Trophoblast cell (in vitro differentiated cells and primary cell): ENCODE measurements around the gene NT5C2.

Experiments used
- DNase-seq, 2 donors: peaks; one replicate each; pipeline ENCODE4 v3.0.0-alpha.2; 2016
- H2AFZ ChIP-seq: 2 replicates; pipeline ENCODE4 v1.6.1; 2013; ENCODE audit warnings: low read length, moderate library complexity, mild to moderate bottlenecking; ENCODE audit not compliant: insufficient read depth, poor library complexity
- H2AK5ac ChIP-seq: 2 replicates; pipeline ENCODE4 v1.6.1; 2013; ENCODE audit warnings: mild to moderate bottlenecking, low read length
- H2BK120ac ChIP-seq: 2 replicates; pipeline ENCODE4 v1.6.1; 2013; ENCODE audit warnings: low read length, mild to moderate bottlenecking, moderate library complexity; ENCODE audit not compliant: insufficient read depth, poor library complexity
- H2BK12ac ChIP-seq: 2 replicates; pipeline ENCODE4 v1.6.1; 2013; ENCODE audit warnings: mild to moderate bottlenecking, low read length, moderate library complexity
- H2BK5ac ChIP-seq: 2 replicates; pipeline ENCODE4 v1.6.1; 2013; ENCODE audit warnings: low read length, low read depth, moderate library complexity, mild to moderate bottlenecking; ENCODE audit not compliant: poor library complexity
- H3K14ac ChIP-seq: 2 replicates; pipeline ENCODE4 v1.6.1; 2013; ENCODE audit warnings: mild to moderate bottlenecking, low read length
- H3K18ac ChIP-seq: 2 replicates; pipeline ENCODE4 v1.6.1; 2013; ENCODE audit warnings: mild to moderate bottlenecking, low read length
- H3K23ac ChIP-seq: 2 replicates; pipeline ENCODE4 v1.6.1; 2013; ENCODE audit warnings: low read length
- H3K27ac ChIP-seq: 2 replicates; pipeline ENCODE4 v1.5.1; 2013; ENCODE audit warnings: low read depth, mild to moderate bottlenecking, inconsistent platforms, low read length, moderate library complexity
- H3K27me3 ChIP-seq: 2 replicates; pipeline ENCODE4 v1.6.1; 2013; ENCODE audit warnings: inconsistent platforms, mild to moderate bottlenecking, low read length, moderate library complexity; ENCODE audit not compliant: insufficient read depth
- H3K36me3 ChIP-seq, 2 experiments: 1 replicate in 1 of 2; 2 replicates in 1 of 2; pipeline ENCODE4 v1.6.1; 2013; ENCODE audit warnings: low read length in 2 of 2, mild to moderate bottlenecking in 2 of 2, moderate library complexity in 1 of 2; ENCODE audit not compliant: insufficient read depth in 2 of 2, control insufficient read depth in 1 of 2
- H3K4ac ChIP-seq: 2 replicates; pipeline ENCODE4 v1.6.1; 2013; ENCODE audit warnings: low read depth, mild to moderate bottlenecking, low read length, moderate library complexity
- H3K4me1 ChIP-seq, 2 experiments: 1 replicate in 1 of 2; 2 replicates in 1 of 2; pipeline ENCODE4 v1.6.1; 2013; ENCODE audit warnings: low read length in 2 of 2, mild to moderate bottlenecking in 2 of 2, moderate library complexity in 1 of 2; ENCODE audit not compliant: insufficient read depth in 2 of 2, control insufficient read depth in 1 of 2
- H3K4me2 ChIP-seq: 2 replicates; pipeline ENCODE4 v1.6.1; 2013; ENCODE audit warnings: inconsistent platforms, mild to moderate bottlenecking, low read length, moderate library complexity
- H3K4me3 ChIP-seq: 2 replicates; pipeline ENCODE4 v1.5.1; 2013; ENCODE audit warnings: mild to moderate bottlenecking, low read depth, low read length, inconsistent platforms
- H3K79me1 ChIP-seq: one replicate; pipeline ENCODE4 v1.6.1; 2013; ENCODE audit warnings: low read length
- H3K79me2 ChIP-seq: 2 replicates; pipeline ENCODE4 v1.6.1; 2013; ENCODE audit warnings: low read length, mild to moderate bottlenecking; ENCODE audit not compliant: control insufficient read depth, insufficient read depth, poor library complexity
- H3K9ac ChIP-seq: 2 replicates; pipeline ENCODE4 v1.6.1; 2013; ENCODE audit warnings: mild to moderate bottlenecking, low read length
- H3K9me3 ChIP-seq: 2 replicates; pipeline ENCODE4 v1.6.1; 2013; ENCODE audit warnings: low read depth, mild to moderate bottlenecking, control low read depth, inconsistent platforms, low read length; ENCODE audit not compliant: insufficient read depth
- H4K12ac ChIP-seq: 2 replicates; pipeline ENCODE4 v1.6.1; 2013; ENCODE audit warnings: low read depth, mild to moderate bottlenecking, low read length, moderate library complexity
- H4K8ac ChIP-seq: 2 replicates; pipeline ENCODE4 v1.6.1; 2013; ENCODE audit warnings: low read depth, mild to moderate bottlenecking, low read length, moderate library complexity
- H4K91ac ChIP-seq: one replicate; pipeline ENCODE4 v1.6.1; 2013; ENCODE audit warnings: low read depth, mild to moderate bottlenecking, low read length, moderate library complexity
- WGBS: extraction: QIAGEN DNeasy Blood & Tissue Kit; methylation state at CpG from one replicate; pipeline ENCODE4 v1.1.7; 2013; ENCODE audit warnings: missing lambda C conversion rate; ENCODE audit not compliant: insufficient read length, insufficient coverage; ENCODE audit errors: extremely low coverage; 5-methylcytosine and 5-hydroxymethylcytosine counted together

Gene NT5C2

GRCh38 chr10:103060575-103060974 lies 132.5 kb downstream of the NT5C2 start:
- no peak overlapping the region for H3K18ac ChIP-seq
- no peaks in the 10 kb centered on the region for H3K79me1 ChIP-seq
- no peaks in the 10 kb centered on the region for H3K4me1 ChIP-seq
- no CpG with 5 or more reads among the region's 2 CpGs for WGBS
- H2BK120ac ChIP-seq = no peak overlapping the region
- H3K9ac ChIP-seq = no peak overlapping the region
- H3K14ac ChIP-seq = no peak overlapping the region
- no peak overlapping the region for H2BK5ac ChIP-seq
- H4K91ac ChIP-seq = no peak overlapping the region
- no peak overlapping the region for H2AK5ac ChIP-seq
- no peaks in the 10 kb centered on the region for H3K27me3 ChIP-seq
- no peaks in the 10 kb centered on the region for H3K36me3 ChIP-seq
- H4K12ac ChIP-seq = no peak overlapping the region
- H2BK12ac ChIP-seq = no peak overlapping the region
- no peak overlapping the region for H3K4me3 ChIP-seq
- H3K27ac ChIP-seq = no peak overlapping the region
- no peak overlapping the region for H3K4me2 ChIP-seq
- DNase-seq = no peak
- no peaks in the 10 kb centered on the region for H3K79me2 ChIP-seq
- no peak overlapping the region for H3K23ac ChIP-seq
- no peak overlapping the region for H3K4ac ChIP-seq
- no peak overlapping the region for H2AFZ ChIP-seq
- peaks cover 1% of the 10 kb centered on the region for H3K9me3 ChIP-seq
- H4K8ac ChIP-seq = no peak overlapping the region

- Histone ChIP-seq H3K27me3 (no peaks in the 10 kb centered on the region), H3K79me2 (no peaks in the 10 kb centered on the region), H3K4me3 (no peak overlapping the region), H3K23ac (no peak overlapping the region), H3K4ac (no peak overlapping the region), H3K4me1 (peaks cover 0 to 2% of the 10 kb centered on the region in 2 experiments), H3K18ac (no peak overlapping the region), H4K12ac (no peak overlapping the region), H2BK12ac (no peak overlapping the region), H2AFZ (no peak overlapping the region), H3K36me3 (no peaks in the 10 kb centered on the region), H3K9ac (no peak overlapping the region), H4K8ac (no peak overlapping the region), H3K27ac (no peak overlapping the region), H3K4me2 (no peak overlapping the region), H3K9me3 (peaks cover 1% of the 10 kb centered on the region), H2BK5ac (no peak overlapping the region), H2AK5ac (no peak overlapping the region), H3K14ac (no peak overlapping the region), H3K79me1 (no peaks in the 10 kb centered on the region), H2BK120ac (no peak overlapping the region), H4K91ac (no peak overlapping the region)
- no peak for DNase-seq
- WGBS = no CpG with 5 or more reads among the region's 3 CpGs
Observed at GRCh38 chr10:103058034-103058433, 135.0 kb downstream of the NT5C2 start.

GRCh38 chr10:103055105-103055504 lies 138.0 kb downstream of the NT5C2 start:
- no peak overlapping the region for H3K4me2 ChIP-seq
- H4K91ac ChIP-seq = no peak overlapping the region
- H4K8ac ChIP-seq = no peak overlapping the region
- no peak overlapping the region for H2BK120ac ChIP-seq
- no peak overlapping the region for H2AFZ ChIP-seq
- no peak overlapping the region for H2BK5ac ChIP-seq
- H3K23ac ChIP-seq = no peak overlapping the region
- DNase-seq = no peak
- H3K4me3 ChIP-seq = no peak overlapping the region
- H3K4ac ChIP-seq = no peak overlapping the region
- H3K14ac ChIP-seq = no peak overlapping the region
- no peak overlapping the region for H3K18ac ChIP-seq
- no peaks in the 10 kb centered on the region for H3K27me3 ChIP-seq
- H3K9ac ChIP-seq = no peak overlapping the region
- H3K79me2 ChIP-seq = no peaks in the 10 kb centered on the region
- no peak overlapping the region for H2BK12ac ChIP-seq
- no peak overlapping the region for H3K27ac ChIP-seq
- no peaks in the 10 kb centered on the region for H3K79me1 ChIP-seq
- no peak overlapping the region for H2AK5ac ChIP-seq
- peaks cover 0 to 2% of the 10 kb centered on the region in 2 experiments for H3K4me1 ChIP-seq
- H3K9me3 ChIP-seq = peaks cover 1% of the 10 kb centered on the region
- H3K36me3 ChIP-seq = no peaks in the 10 kb centered on the region
- WGBS = no CpG with 5 or more reads among the region's 4 CpGs
- H4K12ac ChIP-seq = no peak overlapping the region

GRCh38 chr10:103054621-103055020 lies 138.5 kb downstream of the NT5C2 start:
- no peaks in the 10 kb centered on the region for H3K79me2 ChIP-seq
- DNase-seq = no peak

More at GRCh38 chr10:103054621-103055020, 138.5 kb downstream of the NT5C2 start:
- Histone ChIP-seq H2AK5ac (no peak overlapping the region), H3K27ac (no peak overlapping the region), H3K14ac (no peak overlapping the region), H3K36me3 (no peaks in the 10 kb centered on the region), H3K4me2 (no peak overlapping the region), H3K79me1 (no peaks in the 10 kb centered on the region), H4K12ac (no peak overlapping the region), H3K23ac (peak overlapping the region; percentile 1), H3K9me3 (peaks cover 1% of the 10 kb centered on the region), H2AFZ (no peak overlapping the region), H4K8ac (no peak overlapping the region), H2BK12ac (no peak overlapping the region), H3K4me3 (no peak overlapping the region), H3K4me1 (peaks cover 0 to 2% of the 10 kb centered on the region in 2 experiments), H3K27me3 (no peaks in the 10 kb centered on the region), H3K4ac (no peak overlapping the region), H4K91ac (no peak overlapping the region), H3K18ac (no peak overlapping the region), H2BK120ac (no peak overlapping the region), H2BK5ac (no peak overlapping the region), H3K9ac (no peak overlapping the region)
- WGBS = no CpG with 5 or more reads among the region's 3 CpGs
